ENCODE data around the gene ADGRF3.
"Not testable (repeated sequence)": the region's sequence is repeated elsewhere in the genome, so short reads cannot be mapped to it uniquely, and the experiment has no call there.

Gene ADGRF3

GRCh38 chr2:26346454-26347053 lies at the start of gene ADGRF3:
TSS of gene ADGRF3 (minus strand) at chr2:26346789. CDS start at chr2:26346234, 555 bp downstream.
- DNase-seq = peak; percentile 73

DNA sequence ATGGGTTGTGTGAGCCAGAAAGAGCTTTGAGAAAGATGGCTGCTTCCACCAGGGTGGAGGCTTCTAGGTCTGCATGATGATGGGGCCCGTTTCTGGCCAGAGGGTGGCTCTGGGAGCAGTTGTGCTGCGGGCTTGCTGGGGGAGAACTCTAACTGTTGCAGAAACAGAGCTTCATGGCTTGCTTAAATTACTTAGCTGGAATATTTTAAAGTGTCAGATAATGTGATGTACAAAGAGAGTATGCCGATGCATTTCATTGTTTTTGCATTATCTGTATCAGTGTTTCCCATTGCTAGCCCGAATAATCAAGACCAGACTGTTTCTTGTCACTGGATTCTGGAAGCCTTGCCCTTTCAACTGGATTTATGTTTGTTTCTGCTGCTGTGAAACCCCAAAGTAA lies 48.8 kb upstream of the ADGRF3 start:
- no peak for DNase-seq

- no peak for DNase-seq
Observed at GRCh38 chr2:26394694-26395093, 48.1 kb upstream of the ADGRF3 start.

DNA sequence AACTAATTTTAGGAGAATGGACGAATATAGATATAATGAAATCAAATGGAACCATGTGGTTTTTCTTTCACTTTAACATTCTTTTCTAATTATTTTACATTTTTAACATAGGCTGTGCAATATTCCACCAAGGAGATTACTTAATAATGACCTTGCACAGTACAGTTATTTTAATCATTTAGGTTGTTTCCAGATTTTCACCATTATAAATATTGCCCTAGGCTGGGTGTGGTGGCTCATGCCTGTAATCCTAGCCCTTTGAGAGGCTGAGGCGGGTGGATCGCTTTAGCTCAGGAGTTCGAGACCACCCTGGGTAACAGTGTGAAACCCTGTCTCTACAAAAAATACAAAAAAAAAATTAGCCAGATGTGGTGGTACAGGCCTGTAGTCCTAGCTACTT lies 40.6 kb upstream of the ADGRF3 start:
- DNase-seq = no peak

- DNase-seq = no peak
Observed at GRCh38 chr2:26384597-26384996, 38.0 kb upstream of the ADGRF3 start.

GRCh38 chr2:26384183-26384582 lies 37.6 kb upstream of the ADGRF3 start:
- no peak for DNase-seq

- no peak for DNase-seq
Observed at GRCh38 chr2:26382564-26382963, 36.0 kb upstream of the ADGRF3 start.

DNA sequence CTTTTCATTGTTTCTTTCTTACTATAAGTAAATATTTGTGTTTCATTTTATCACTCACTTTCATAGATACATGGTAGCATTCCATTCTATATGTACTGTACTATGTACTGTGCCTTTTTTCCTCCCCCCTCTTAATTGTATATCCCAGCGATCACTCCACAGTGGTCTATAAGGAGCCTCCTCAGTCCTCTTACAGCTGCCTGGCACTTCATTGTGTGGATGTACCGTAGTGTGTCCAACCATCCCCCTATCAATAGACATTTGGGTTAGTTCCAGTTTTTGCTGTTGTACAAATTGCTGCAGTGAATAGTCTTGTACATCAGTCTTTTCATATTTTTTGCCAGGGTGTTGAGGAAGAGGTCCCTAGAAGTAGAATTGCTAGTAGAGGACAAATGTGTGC lies 33.7 kb upstream of the ADGRF3 start:
- DNase-seq = no peak

DNA sequence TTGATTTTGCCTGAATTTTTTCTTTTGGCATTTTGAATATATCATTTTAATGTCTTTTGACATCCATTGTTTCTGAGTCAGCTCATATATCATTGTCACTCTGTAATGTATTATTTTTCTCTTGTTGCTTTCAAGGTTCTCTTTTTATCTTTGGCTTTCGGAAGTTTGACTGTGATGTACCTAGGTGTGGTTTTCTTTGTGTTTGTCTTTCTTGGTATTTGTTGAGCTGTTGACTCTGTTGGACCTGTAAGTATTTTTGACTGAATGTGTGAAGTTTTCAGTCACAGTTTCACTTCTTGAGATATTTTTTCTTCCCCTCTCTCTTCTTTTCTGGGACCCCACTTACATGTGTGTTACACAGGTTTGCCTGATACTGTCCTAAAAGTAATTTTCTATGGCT lies 30.2 kb upstream of the ADGRF3 start:
- no peak for DNase-seq

- not testable (repeated sequence) for DNase-seq
Observed at GRCh38 chr2:26370909-26371308, 24.3 kb upstream of the ADGRF3 start.

- DNase-seq = not testable (repeated sequence)
Observed at GRCh38 chr2:26369664-26370063, 23.1 kb upstream of the ADGRF3 start.

GRCh38 chr2:26366957-26367356 lies 20.4 kb upstream of the ADGRF3 start:
- no peak for DNase-seq

DNA sequence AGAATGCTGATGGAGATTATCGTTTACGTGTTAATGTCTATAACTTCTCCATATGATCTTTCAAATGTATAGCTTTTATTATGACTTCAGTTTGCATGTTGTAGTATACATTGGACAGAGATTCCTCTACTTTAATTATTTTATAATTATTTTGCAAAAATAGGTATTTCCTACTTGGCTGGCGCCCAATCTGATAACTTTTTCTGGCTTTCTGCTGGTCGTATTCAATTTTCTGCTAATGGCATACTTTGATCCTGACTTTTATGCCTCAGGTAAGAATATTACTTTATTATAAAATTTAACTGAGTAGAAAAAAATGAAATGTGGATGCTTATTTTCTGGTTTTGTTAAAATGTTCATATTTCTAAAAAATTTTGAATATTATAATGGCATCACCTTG lies 18.1 kb upstream of the ADGRF3 start:
- no peak for DNase-seq

DNA sequence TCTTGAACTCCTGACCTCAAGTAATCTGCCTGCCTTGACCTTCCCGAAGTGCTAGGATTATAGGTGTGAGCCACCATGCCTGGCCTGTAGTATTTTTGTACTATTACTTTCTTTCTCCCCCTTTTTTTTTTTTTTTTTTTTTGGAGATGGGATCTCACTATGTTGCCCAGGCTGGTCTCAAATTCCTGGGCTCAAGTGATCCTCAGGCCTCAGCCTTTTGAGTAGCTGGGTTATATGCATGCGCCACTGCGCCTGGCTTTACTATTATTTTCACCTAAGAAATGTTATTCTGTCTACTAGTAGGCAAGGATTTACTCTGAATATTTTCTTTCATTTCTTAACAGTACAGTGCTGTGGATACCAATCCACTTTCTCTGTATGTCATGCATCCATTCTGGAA lies 17.4 kb upstream of the ADGRF3 start:
- DNase-seq = no peak

GRCh38 chr2:26363323-26363722 lies 16.7 kb upstream of the ADGRF3 start:
- no peak for DNase-seq

DNA sequence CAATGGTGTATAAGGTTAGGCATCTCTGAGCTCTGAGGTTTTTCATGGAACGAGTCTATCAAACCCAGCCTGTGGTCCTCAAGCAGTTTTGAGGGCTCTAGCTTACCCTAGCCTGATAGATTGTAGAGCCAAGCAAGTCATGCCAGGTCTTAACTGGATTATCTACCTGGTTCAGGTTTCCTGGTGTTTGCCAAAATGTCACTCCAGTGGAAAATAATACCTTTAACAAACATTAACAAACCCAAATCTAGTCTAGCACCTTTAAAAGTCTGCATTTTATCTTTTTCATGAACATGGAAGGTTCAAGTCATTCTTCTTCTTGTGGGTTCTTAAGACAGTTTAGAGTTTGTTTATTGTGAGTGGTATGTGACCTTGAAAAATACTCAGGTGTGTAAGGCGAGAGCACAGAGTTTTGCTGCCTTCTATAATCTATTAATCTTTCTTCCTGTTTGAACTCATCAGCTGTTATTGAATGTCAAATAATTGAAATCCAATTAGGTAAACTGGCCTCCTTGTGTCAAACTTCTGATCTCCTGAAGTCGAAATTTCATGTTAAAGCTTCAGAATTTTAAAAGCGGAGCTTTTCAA lies 13.4 kb upstream of the ADGRF3 start:
- no peak for DNase-seq

- DNase-seq = no peak
Observed at GRCh38 chr2:26356771-26357170, 10.2 kb upstream of the ADGRF3 start.

DNA sequence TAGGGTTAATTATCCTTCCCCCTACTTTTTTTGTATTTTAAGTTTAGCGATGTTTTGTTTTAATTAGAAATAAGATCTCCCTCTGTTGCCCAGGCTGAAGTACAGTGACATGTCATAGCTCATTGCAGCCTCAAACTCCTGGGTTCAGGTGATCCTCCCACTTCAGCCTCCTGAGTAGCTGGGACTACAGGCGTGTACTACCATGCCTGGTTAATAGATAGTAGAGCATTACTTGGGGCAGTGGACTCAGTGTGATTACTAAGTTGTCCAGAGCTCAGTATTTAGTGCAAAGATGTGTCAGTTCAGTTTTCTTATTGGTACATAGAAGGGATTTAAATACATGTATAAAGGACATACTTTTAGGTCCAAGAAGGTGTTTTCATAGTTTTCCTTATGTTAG lies 9.5 kb upstream of the ADGRF3 start:
- DNase-seq = no peak

DNA sequence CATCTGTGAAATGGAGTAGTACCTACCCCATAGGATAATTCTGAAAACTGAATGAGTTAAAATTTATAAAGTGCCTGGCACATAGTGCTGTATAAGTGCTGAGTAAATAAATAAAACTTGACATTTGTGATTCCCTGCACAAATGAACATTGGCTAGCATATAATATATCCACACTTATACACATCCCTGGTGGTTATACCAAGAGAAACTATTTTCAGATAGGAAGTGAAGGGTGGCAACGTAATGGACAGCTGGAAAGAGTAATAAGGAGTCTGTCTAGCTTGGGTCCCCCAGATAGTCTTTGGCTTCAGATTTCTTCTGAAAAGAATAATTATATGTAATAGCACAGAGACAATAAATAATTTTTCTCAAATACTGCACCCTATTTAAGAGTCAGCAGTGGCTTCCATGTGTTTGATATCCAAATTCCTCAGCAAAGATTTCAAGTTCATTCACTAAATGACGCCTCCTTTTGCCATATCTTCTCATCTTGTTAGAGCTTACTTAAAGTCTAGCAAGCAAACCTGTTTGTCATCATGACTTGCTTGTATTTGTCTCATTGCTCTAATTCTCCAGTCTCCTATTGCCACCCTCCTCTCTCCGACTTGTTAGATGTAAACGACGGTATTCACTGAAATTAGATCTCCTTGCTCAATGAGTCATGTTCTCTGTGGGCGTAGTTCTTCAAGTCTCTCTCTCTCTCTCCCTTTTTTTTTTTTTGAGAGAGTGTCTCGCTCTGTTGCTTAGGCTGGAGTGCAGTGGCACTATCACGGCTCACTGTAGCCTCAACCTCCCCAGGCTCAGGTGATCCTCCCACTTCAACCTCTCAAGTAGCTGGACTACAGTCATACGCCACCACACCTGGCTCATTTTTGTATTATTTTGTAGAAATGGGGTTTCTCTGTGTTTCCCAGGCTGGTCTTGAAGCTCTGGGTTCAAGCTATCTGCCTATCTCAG lies 8.7 kb upstream of the ADGRF3 start:
- no peak for DNase-seq

DNA sequence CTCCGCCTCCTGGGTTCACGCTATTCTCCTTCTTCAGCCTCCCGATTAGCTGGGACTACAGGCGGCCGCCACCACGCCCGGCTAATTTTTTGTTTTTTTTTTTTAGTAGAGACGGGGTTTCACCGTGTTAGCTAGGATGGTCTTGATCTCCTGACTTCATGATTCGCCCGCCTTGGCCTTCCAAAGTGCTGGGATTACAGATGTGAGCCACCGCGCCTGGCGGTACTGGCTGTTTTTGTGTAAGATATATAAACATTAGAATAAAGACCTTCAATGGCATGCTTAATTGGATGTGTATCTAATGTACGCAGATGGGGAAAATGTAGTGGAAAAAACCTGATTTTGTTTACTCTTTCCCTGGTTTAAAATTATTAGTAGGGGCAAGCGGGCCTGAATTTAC lies 7.9 kb upstream of the ADGRF3 start:
- DNase-seq = not testable (repeated sequence)

DNA sequence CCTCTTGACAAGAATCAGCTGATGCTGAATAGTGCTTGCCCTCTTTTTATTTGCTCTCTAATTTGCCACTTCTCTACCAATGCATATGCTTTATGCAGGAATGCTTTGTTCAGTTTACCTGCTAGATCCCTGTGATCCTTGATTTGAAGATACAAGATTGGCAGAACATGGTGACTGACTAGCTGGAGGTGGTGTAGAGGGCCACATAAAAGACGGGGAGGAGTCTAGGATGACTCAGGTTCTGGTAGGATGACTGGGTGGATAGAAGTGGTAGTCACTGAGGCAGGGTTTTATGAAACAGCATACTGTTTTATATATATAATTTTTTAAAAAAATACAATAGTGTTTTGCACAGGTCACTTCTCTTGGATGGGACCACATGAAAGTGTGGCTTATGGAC lies 6.3 kb upstream of the ADGRF3 start:
- no peak for DNase-seq

GRCh38 chr2:26351375-26352090 lies 4.9 kb upstream of the ADGRF3 start:
- no peak for DNase-seq

DNA sequence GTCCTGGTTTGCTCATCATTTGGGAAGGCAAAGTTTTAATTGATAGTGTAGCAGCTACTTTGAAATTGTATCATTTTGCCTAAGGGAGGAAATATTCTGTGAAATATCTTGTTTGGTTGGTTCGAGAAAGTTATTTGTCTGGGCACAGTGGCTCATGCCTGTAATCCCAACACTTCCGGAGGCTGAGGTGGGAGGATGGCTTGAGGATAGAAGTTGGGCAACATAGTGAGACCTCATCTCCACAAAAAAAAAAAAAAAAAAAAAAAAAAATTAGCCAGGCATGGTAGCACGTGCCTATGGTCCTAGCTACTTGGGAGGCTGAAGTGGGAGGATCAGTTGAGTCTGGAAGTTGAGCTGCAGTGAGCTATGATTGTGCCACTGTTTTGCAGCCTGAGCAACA lies 3.1 kb upstream of the ADGRF3 start:
- DNase-seq = no peak

All from CD4-positive, alpha-beta T cell treated with Interleukin-21 for 1 hour (primary cell).